22Rv1 (cell line): ENCODE measurements around the gene PHACTR1.

Source experiments
- ZFX ChIP-seq: fragments of 450-650 bp; IDR thresholded peaks from 2 replicates; pipeline ENCODE4 v1.6.1; 2017; ENCODE audit warnings: antibody characterized with exemption, borderline replicate concordance
- TF ChIP-seq, protein P1 (sequence below): fragments of 450-650 bp; IDR thresholded peaks from 2 replicates; pipeline ENCODE4 v1.5.1; 2017; ENCODE audit warnings: mild to moderate bottlenecking

DNA sequence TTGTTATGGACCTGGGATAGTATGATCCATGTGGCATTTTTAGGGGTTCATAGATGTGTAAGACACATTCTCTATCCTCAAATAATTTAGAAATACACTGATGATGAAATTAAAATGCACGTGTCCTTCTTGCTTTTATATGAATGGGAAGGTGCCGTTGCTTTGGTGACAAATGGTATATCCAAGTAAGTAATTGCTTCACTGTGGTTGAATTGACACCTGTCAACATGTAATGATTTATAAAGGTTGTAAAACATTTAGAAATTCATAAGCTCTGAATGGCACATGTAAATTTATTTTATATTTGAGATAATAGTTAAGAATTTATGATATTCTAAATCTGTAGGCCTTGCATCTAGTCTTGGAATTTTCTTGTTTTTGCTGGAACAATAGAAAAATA is 227.0 kb downstream of the PHACTR1 start:
- TF ChIP-seq, protein P1, sequence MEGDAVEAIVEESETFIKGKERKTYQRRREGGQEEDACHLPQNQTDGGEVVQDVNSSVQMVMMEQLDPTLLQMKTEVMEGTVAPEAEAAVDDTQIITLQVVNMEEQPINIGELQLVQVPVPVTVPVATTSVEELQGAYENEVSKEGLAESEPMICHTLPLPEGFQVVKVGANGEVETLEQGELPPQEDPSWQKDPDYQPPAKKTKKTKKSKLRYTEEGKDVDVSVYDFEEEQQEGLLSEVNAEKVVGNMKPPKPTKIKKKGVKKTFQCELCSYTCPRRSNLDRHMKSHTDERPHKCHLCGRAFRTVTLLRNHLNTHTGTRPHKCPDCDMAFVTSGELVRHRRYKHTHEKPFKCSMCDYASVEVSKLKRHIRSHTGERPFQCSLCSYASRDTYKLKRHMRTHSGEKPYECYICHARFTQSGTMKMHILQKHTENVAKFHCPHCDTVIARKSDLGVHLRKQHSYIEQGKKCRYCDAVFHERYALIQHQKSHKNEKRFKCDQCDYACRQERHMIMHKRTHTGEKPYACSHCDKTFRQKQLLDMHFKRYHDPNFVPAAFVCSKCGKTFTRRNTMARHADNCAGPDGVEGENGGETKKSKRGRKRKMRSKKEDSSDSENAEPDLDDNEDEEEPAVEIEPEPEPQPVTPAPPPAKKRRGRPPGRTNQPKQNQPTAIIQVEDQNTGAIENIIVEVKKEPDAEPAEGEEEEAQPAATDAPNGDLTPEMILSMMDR, result no peak
- no peak for TF ChIP-seq ZFX
